ENCODE data around the gene LRP2. TPM values are rescaled to one million over a fixed set of nuclear protein-coding genes. Genes with fewer than 3 reads are reported as not detected.
A peak's percentile ranks its signal among the peaks of the same experiment; 100 is the strongest.

LRP2 gene
- total and polyA plus RNA-seq, 8 donors = under 0.01 to 0.92 (median 0.28) TPM; not detected in 3

DNA sequence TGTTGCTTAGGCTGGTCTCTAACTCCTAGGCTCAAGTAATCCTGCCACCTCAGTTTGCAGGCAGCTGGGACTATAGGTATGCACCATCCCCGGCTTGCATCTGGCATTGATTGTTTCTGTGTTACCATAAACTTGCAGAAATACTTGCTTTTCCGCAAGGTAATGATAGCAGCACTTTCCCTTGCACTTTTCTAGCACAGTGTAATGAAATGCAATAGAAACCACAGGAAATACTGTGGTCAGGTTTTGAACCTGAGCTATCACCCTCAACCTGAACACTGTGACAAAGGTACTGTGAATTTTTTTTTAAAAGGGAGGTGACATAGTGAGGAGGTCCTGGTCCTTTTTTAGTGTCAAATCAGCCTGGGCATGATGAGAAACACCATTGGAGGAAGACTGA, 254.7 kb downstream of the LRP2 start:
- no peaks in the 10 kb centered on the region for H3K27me3 ChIP-seq
- intact Hi-C loops (cut with DNase I; ENCODE audit: low total_unique reads) = no loop called here
- TF ChIP-seq POLR2AphosphoS5 (IDR thresholded peaks at IDR 0.05) (no peak), EP300 (IDR thresholded peaks at IDR 0.05) (no peak), POLR2A (IDR thresholded peaks at IDR 0.05) (no peak)
- TF ChIP-seq, protein P1, sequence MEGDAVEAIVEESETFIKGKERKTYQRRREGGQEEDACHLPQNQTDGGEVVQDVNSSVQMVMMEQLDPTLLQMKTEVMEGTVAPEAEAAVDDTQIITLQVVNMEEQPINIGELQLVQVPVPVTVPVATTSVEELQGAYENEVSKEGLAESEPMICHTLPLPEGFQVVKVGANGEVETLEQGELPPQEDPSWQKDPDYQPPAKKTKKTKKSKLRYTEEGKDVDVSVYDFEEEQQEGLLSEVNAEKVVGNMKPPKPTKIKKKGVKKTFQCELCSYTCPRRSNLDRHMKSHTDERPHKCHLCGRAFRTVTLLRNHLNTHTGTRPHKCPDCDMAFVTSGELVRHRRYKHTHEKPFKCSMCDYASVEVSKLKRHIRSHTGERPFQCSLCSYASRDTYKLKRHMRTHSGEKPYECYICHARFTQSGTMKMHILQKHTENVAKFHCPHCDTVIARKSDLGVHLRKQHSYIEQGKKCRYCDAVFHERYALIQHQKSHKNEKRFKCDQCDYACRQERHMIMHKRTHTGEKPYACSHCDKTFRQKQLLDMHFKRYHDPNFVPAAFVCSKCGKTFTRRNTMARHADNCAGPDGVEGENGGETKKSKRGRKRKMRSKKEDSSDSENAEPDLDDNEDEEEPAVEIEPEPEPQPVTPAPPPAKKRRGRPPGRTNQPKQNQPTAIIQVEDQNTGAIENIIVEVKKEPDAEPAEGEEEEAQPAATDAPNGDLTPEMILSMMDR (IDR thresholded peaks at IDR 0.05) = no peak
- DNase-seq = peak in 1 of 2 donors; percentile 33
- no peaks in the 10 kb centered on the region for H3K9me3 ChIP-seq
- H3K36me3 ChIP-seq = no peaks in the 10 kb centered on the region
- WGBS, 5 donors = 63 to 75% (median 68%) methylated on average over 2 of the region's 2 CpGs
- H3K4me1 ChIP-seq = peaks cover 0 to 16% (median 5%) of the 10 kb centered on the region in 4 donors
- no peak overlapping the region for H3K4me3 ChIP-seq
- peak overlapping the region in 2 of 5 donors; percentile 49 to 61 for H3K27ac ChIP-seq

DNA sequence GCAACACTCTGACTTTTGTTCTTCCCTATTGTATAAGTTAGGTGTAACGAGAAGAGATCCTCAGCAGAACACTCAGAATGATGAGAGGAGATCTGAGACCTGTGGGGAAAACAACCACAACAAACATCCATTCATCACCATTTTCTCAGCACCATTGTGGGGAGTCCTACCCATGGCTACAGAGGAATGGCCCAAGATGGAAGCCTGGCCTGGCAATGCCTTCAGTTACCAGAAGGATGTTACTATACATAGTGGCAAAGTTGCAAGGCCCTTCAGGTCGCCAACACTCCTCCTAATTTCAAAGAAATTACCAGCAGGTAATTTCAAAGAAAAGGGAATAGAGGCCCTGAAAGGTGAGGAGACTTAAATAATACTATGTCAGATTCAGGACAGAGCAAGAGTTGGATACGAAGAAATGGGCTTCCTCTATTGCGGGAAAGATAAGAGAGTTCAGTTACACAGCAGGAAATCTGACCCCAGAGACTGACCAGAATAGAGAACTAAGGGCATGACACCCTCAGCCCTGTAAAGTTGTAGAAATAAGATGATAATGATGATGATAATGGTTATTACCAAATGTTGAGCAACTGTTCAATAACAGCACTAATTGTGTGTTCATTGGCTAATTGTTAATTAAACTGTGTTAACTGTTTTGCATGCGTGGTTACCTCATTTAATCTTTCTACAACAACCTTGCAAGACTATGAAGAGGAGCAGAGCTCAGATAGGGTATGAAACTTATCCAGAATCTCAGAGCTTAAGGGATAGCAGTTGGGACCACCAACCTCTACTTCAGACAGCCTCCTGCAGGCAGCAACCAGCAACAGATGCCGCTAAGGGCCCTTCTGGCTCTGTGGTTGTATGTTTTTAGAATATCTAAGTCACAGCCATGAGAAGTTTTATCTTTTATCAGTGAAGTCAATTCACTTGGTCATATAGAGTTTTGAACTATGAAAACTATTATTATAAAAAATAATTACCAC, 255.5 kb downstream of the LRP2 start:
- TF ChIP-seq, protein P1 (IDR thresholded peaks at IDR 0.05) = no peak
- no peak for TF ChIP-seq EP300 (IDR thresholded peaks at IDR 0.05)
- TF ChIP-seq POLR2AphosphoS5 (IDR thresholded peaks at IDR 0.05) = no peak
- TF ChIP-seq POLR2A (IDR thresholded peaks at IDR 0.05) = no peak
- no peaks in the 10 kb centered on the region for H3K27me3 ChIP-seq
- DNase-seq = no peak
- H3K9me3 ChIP-seq = no peaks in the 10 kb centered on the region
- intact Hi-C loops (cut with DNase I; ENCODE audit: low total_unique reads) = no loop called here
- peak overlapping the region in 2 of 5 donors; percentile 38 to 43 for H3K27ac ChIP-seq
- peaks cover 0 to 16% (median 5%) of the 10 kb centered on the region in 4 donors for H3K4me1 ChIP-seq
- no peak overlapping the region for H3K4me3 ChIP-seq
- WGBS, 5 donors = 75 to 88% (median 77%) methylated on average over 6 of the region's 6 CpGs
- H3K36me3 ChIP-seq = no peaks in the 10 kb centered on the region

DNA sequence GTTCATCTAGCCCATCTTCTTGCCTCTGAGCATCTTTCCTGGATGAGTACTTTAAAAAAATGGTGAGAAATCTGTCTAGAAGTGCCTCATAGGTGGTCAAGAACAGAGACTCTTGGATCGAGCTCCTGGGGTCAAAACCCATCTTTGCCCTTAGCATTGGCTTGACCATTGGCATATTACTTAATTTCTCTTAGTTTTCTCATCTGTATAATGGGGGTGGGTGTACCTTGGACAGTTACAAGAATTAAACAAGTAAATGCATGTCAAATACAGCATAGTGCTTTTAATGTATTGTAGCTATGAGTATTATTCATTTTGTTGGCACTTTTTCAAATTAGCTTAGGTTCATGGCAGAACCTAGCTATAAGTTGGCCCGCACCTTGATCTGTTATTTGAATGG, 256.2 kb downstream of the LRP2 start:
- Histone ChIP-seq H3K27ac (peak overlapping the region in 3 of 5 donors; percentile 38 to 67 (median 43)), H3K36me3 (no peaks in the 10 kb centered on the region), H3K27me3 (no peaks in the 10 kb centered on the region), H3K4me1 (peaks cover 0 to 16% (median 5%) of the 10 kb centered on the region in 4 donors), H3K9me3 (no peaks in the 10 kb centered on the region), H3K4me3 (no peak overlapping the region)
- TF ChIP-seq, protein P1 (IDR thresholded peaks at IDR 0.05) = no peak
- TF ChIP-seq POLR2A (IDR thresholded peaks at IDR 0.05) = no peak
- TF ChIP-seq POLR2AphosphoS5 (IDR thresholded peaks at IDR 0.05) = no peak
- TF ChIP-seq EP300 (IDR thresholded peaks at IDR 0.05) = no peak
- no peak for DNase-seq
- 87 to 97% (median 94%) methylated on average over 2 of the region's 2 CpGs for WGBS, 5 donors
- intact Hi-C loops (cut with DNase I; ENCODE audit: low total_unique reads) = no loop called here

DNA sequence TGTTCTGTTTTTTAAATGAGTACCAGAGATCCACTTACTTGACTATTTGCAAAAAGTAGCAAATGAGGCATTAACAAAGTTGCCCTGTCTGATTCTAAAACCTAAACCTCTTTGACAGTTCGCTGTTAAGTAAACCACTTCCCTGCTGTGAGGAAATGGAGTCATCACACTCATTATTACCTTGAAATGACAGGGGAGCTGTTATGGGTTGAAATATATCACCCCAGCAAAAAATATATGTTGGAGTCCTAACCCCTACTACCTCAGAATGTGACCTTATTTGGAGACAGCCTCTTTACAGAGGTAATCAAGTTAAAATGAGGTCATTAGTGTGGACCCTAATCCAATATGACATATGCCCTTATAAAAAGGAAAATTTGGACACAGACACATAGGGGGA, 256.9 kb downstream of the LRP2 start:
- Histone ChIP-seq H3K27me3 (no peaks in the 10 kb centered on the region), H3K9me3 (no peaks in the 10 kb centered on the region), H3K4me3 (no peak overlapping the region), H3K36me3 (no peaks in the 10 kb centered on the region), H3K27ac (peak overlapping the region in 2 of 5 donors; percentile 43 to 67), H3K4me1 (peaks cover 0 to 15% (median 5%) of the 10 kb centered on the region in 4 donors)
- 54 to 72% (median 60%) methylated on average over 1 of the region's 1 CpG for WGBS, 5 donors
- no peak for TF ChIP-seq POLR2A (IDR thresholded peaks at IDR 0.05)
- TF ChIP-seq POLR2AphosphoS5 (IDR thresholded peaks at IDR 0.05) = no peak
- TF ChIP-seq, protein P1 (IDR thresholded peaks at IDR 0.05) = no peak
- TF ChIP-seq EP300 (IDR thresholded peaks at IDR 0.05) = no peak
- DNase-seq = no peak
- intact Hi-C loops (cut with DNase I; ENCODE audit: low total_unique reads) = no loop called here

Measured in stomach (tissue), 9 donors.